HepG2 (cell line): Measurements from ENCODE around the gene TMEM222. TPM values are rescaled to one million over a fixed set of nuclear protein-coding genes. Genes with fewer than 3 reads are reported as not detected.

Experiments
- CCDC6 ChIP-seq: sonication (generic); formaldehyde crosslinking; IDR thresholded peaks from 2 replicates; pipeline ENCODE4 v1.8.1; 2022; ENCODE audit warnings: mild to moderate bottlenecking, missing genetic modification reagents, moderate library complexity
- GPBP1L1 ChIP-seq: sonication (generic); formaldehyde crosslinking; IDR thresholded peaks from 2 replicates; pipeline ENCODE4 v1.5.0; 2020; ENCODE audit warnings: mild to moderate bottlenecking, missing genetic modification reagents
- HDAC2 ChIP-seq: sonication (generic); formaldehyde crosslinking; IDR thresholded peaks from 2 replicates; pipeline ENCODE4 v1.4.0; 2020; ENCODE audit warnings: missing genetic modification reagents
- KAT7 ChIP-seq: IDR thresholded peaks from 2 replicates; pipeline ENCODE4 v1.6.1; 2018; ENCODE audit warnings: borderline replicate concordance, missing compliant biosample characterization
- RNF219 ChIP-seq: sonication (generic); formaldehyde crosslinking; IDR thresholded peaks from 2 replicates; pipeline ENCODE4 v1.5.0; 2020; ENCODE audit warnings: mild to moderate bottlenecking, missing genetic modification reagents
- polyA plus RNA-seq, 8 experiments: library from polyadenylated mRNA; depleted of rRNA in 3 of 8; stranded (reverse) in 7 of 8; unstranded in 1 of 8; fragments of >200 nt; fragmentation: Illumina TruSeq in 4 of 8; extraction: Trizol in 4 of 8; gene quantifications; 2 replicates each; pipeline versions ENCODE4 v1.2.1 to v1.2.3, GENCODE V29; 2011 to 2016; ENCODE audit warnings: low read depth in 4 of 8, missing spikeins in 1 of 8, mixed read lengths in 1 of 8; ENCODE audit not compliant: insufficient read depth in 1 of 8
- total RNA-seq, 5 experiments: library from RNA; depleted of rRNA; stranded (reverse); fragments of >200 nt; fragmentation: Illumina TruSeq; extraction: Trizol; gene quantifications; 2 replicates each; pipeline ENCODE4 v1.2.3, GENCODE V29; 2016; ENCODE audit warnings: low read depth in 1 of 5
- TF ChIP-seq, protein P1 (sequence below): IDR thresholded peaks from 2 replicates; pipeline ENCODE4 v1.6.1; 2012; ENCODE audit warnings: low read length, improper control_type of control experiment
- TF ChIP-seq, protein P2 (sequence below): sonication (generic); formaldehyde crosslinking; IDR thresholded peaks from 2 replicates; pipeline ENCODE4 v1.4.0; 2020; ENCODE audit warnings: missing genetic modification reagents, borderline replicate concordance
- TF ChIP-seq, protein P3 (sequence below): sonication (generic); formaldehyde crosslinking; IDR thresholded peaks from one replicate; pipeline ENCODE4 v1.5.1; 2020; ENCODE audit warnings: mild to moderate bottlenecking, missing genetic modification reagents; ENCODE audit errors: not compliant biosample characterization

TMEM222 gene
- total and polyA plus RNA-seq, 2 of the 13 experiments (the other 11 are each of a cell fraction or from before 2014, with no cell fraction given) = 22.7 to 29.6 TPM

DNA sequence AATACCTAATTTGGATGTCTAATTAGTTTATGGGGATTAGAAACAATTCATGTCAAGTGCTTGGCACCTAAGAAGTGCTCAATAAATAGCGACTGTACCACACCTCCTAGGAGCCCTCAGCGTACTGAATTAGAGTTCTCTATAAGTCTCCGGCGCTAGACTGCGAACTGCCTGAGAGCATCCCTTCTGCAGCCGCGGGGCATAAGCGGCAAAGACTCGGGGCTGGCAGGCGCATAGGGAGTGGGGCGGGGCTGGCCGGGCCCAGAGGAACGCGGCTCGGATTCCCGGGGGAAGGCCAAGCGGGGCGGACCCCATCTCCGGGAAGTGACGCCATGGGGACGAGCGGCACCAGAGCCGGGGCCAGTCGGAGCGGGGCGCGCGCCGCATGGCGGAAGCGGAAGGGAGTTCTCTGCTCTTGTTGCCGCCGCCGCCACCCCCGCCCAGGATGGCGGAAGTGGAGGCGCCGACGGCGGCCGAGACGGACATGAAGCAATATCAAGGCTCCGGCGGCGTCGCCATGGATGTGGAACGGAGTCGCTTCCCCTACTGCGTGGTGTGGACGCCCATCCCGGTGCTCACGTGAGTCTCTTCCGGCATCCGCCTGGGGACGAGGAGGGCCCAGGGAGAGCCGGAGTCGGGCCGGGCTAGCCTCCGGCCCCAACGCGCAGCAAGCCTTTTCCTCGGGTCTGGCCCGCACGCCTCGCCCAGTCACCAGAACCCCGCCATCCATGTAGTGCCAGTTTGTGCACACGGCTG, at the start of gene TMEM222 (continued):
- TF ChIP-seq RNF219 (CRISPR knock-in tag) (no peak), GPBP1L1 (CRISPR knock-in tag) (no peak), HDAC2 (CRISPR knock-in tag) (peak; percentile 84), KAT7 (CRISPR knock-in tag) (peak; percentile 98), CCDC6 (CRISPR knock-in tag) (peak; percentile 85; the same call in 1 of the 2 replicates)
- TF ChIP-seq, protein P1, sequence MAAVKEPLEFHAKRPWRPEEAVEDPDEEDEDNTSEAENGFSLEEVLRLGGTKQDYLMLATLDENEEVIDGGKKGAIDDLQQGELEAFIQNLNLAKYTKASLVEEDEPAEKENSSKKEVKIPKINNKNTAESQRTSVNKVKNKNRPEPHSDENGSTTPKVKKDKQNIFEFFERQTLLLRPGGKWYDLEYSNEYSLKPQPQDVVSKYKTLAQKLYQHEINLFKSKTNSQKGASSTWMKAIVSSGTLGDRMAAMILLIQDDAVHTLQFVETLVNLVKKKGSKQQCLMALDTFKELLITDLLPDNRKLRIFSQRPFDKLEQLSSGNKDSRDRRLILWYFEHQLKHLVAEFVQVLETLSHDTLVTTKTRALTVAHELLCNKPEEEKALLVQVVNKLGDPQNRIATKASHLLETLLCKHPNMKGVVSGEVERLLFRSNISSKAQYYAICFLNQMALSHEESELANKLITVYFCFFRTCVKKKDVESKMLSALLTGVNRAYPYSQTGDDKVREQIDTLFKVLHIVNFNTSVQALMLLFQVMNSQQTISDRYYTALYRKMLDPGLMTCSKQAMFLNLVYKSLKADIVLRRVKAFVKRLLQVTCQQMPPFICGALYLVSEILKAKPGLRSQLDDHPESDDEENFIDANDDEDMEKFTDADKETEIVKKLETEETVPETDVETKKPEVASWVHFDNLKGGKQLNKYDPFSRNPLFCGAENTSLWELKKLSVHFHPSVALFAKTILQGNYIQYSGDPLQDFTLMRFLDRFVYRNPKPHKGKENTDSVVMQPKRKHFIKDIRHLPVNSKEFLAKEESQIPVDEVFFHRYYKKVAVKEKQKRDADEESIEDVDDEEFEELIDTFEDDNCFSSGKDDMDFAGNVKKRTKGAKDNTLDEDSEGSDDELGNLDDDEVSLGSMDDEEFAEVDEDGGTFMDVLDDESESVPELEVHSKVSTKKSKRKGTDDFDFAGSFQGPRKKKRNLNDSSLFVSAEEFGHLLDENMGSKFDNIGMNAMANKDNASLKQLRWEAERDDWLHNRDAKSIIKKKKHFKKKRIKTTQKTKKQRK = no peak
- TF ChIP-seq, protein P2, sequence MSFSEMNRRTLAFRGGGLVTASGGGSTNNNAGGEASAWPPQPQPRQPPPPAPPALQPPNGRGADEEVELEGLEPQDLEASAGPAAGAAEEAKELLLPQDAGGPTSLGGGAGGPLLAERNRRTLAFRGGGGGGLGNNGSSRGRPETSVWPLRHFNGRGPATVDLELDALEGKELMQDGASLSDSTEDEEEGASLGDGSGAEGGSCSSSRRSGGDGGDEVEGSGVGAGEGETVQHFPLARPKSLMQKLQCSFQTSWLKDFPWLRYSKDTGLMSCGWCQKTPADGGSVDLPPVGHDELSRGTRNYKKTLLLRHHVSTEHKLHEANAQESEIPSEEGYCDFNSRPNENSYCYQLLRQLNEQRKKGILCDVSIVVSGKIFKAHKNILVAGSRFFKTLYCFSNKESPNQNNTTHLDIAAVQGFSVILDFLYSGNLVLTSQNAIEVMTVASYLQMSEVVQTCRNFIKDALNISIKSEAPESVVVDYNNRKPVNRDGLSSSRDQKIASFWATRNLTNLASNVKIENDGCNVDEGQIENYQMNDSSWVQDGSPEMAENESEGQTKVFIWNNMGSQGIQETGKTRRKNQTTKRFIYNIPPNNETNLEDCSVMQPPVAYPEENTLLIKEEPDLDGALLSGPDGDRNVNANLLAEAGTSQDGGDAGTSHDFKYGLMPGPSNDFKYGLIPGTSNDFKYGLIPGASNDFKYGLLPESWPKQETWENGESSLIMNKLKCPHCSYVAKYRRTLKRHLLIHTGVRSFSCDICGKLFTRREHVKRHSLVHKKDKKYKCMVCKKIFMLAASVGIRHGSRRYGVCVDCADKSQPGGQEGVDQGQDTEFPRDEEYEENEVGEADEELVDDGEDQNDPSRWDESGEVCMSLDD (CRISPR knock-in tag) = no peak; the same call in 1 of the 2 replicates
- TF ChIP-seq, protein P3, sequence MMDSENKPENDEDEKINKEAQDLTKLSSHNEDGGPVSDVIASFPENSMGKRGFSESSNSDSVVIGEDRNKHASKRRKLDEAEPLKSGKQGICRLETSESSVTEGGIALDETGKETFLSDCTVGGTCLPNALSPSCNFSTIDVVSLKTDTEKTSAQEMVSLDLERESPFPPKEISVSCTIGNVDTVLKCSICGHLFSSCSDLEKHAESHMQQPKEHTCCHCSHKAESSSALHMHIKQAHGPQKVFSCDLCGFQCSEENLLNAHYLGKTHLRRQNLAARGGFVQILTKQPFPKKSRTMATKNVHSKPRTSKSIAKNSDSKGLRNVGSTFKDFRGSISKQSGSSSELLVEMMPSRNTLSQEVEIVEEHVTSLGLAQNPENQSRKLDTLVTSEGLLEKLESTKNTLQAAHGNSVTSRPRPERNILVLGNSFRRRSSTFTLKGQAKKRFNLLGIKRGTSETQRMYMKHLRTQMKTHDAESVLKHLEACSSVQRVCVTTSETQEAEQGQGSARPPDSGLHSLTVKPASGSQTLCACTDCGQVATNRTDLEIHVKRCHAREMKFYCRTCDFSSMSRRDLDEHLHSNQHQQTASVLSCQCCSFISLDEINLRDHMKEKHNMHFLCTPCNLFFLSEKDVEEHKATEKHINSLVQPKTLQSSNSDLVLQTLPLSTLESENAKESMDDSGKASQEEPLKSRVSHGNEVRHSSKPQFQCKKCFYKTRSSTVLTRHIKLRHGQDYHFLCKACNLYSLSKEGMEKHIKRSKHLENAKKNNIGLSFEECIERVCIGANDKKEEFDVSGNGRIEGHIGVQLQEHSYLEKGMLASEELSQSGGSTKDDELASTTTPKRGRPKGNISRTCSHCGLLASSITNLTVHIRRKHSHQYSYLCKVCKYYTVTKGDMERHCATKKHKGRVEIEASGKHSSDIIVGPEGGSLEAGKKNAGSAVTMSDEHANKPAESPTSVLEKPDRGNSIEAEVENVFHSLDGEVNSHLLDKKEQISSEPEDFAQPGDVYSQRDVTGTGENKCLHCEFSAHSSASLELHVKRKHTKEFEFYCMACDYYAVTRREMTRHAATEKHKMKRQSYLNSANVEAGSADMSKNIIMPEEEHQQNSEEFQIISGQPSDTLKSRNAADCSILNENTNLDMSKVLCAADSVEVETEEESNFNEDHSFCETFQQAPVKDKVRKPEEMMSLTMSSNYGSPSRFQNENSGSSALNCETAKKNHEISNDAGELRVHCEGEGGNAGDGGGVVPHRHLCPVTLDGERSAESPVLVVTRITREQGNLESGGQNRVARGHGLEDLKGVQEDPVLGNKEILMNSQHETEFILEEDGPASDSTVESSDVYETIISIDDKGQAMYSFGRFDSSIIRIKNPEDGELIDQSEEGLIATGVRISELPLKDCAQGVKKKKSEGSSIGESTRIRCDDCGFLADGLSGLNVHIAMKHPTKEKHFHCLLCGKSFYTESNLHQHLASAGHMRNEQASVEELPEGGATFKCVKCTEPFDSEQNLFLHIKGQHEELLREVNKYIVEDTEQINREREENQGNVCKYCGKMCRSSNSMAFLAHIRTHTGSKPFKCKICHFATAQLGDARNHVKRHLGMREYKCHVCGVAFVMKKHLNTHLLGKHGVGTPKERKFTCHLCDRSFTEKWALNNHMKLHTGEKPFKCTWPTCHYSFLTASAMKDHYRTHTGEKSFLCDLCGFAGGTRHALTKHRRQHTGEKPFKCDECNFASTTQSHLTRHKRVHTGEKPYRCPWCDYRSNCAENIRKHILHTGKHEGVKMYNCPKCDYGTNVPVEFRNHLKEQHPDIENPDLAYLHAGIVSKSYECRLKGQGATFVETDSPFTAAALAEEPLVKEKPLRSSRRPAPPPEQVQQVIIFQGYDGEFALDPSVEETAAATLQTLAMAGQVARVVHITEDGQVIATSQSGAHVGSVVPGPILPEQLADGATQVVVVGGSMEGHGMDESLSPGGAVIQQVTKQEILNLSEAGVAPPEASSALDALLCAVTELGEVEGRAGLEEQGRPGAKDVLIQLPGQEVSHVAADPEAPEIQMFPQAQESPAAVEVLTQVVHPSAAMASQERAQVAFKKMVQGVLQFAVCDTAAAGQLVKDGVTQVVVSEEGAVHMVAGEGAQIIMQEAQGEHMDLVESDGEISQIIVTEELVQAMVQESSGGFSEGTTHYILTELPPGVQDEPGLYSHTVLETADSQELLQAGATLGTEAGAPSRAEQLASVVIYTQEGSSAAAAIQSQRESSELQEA (CRISPR knock-in tag) = no peak
